GM23248 (cell line): ENCODE data around the gene C1QTNF1.

Experiments used
- EZH2 ChIP-seq: fragments of 200-600 bp; sonication (generic); IDR thresholded peaks from 2 replicates; pipeline ENCODE4 v1.6.1; 2018; ENCODE audit warnings: antibody characterized with exemption, mild to moderate bottlenecking; ENCODE audit not compliant: insufficient read depth, poor library complexity, severe bottlenecking
- EZH2phosphoT487 ChIP-seq: fragments of 200-600 bp; sonication (generic); IDR thresholded peaks from 2 replicates; pipeline ENCODE4 v1.6.1; 2018; ENCODE audit warnings: antibody characterized with exemption, moderate library complexity, mild to moderate bottlenecking, low read depth; ENCODE audit not compliant: insufficient read depth

DNA sequence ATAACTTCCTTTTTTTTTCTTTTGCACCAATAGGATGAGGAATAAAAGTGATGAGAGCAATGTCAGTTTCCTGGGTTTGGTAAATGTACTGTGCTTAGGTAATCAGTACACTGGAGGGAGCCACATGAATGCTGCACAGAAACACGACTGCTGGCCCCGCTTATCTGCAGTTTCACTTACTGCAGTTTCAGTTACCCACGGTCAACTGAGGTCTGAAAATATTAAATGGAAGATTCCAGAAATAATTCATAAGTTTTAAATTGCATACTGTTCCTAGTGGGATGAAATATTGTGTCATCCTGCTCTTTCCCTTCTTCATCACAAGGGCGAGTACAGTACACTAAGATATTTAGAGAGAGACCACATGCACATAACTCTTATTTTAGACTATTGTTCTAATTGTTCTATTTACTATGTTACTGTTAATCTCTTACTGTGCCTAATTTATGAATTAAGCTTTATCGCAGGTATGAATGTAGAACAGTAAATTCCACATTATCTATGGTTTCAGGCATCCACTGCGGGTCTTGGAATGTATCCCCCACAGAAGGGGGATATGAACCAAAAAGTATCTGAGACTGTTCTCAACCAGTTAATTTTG lies 37.8 kb upstream of the C1QTNF1 start:
- TF ChIP-seq EZH2 (no peak), EZH2phosphoT487 (no peak)
